Right lung (tissue), 5 donors: ENCODE measurements around the gene ZFP36L1. TPM values are rescaled to one million over a fixed set of nuclear protein-coding genes. Genes with fewer than 3 reads are reported as not detected.

ENCODE experiments used
- DNase-seq, 2 donors: peaks; one replicate each; pipeline ENCODE4 v3.0.0-alpha.2; 2013
- polyA plus RNA-seq, 5 donors: library from polyadenylated mRNA; unstranded; fragments of 120-200 nt; gene quantifications; one replicate each; pipeline versions ENCODE4 v1.2.1 to v1.2.3, GENCODE V29; 2013; ENCODE audit warnings: inconsistent platforms in 1 of 5, low replicate concordance in 1 of 5; ENCODE audit not compliant: insufficient read length in 5 of 5, insufficient read depth in 1 of 5

The ZFP36L1 gene
- polyA plus RNA-seq, 5 donors, result 423 to 620 (median 465) TPM

- no peak for DNase-seq
These were observed 50.9 kb downstream of the ZFP36L1 start for GRCh38 chr14:68741839-68742470.

GRCh38 chr14:68741477-68741791 lies 51.4 kb downstream of the ZFP36L1 start:
- no peak for DNase-seq

GRCh38 chr14:68740788-68741476 lies 51.9 kb downstream of the ZFP36L1 start:
- DNase-seq, result no peak

GRCh38 chr14:68739701-68740100 lies 53.2 kb downstream of the ZFP36L1 start:
- DNase-seq, result no peak

- DNase-seq, result no peak
These were observed 54.3 kb downstream of the ZFP36L1 start for GRCh38 chr14:68738559-68738958.

Other genes starting within 250 kb of the ZFP36L1 start
- gene ACTN1, start 186.2 kb upstream of the ZFP36L1 start, polyA plus RNA-seq, result 100 to 1,000 TPM; 103 to 167 (median 128) TPM